Measurements from ENCODE around the gene TIMP3. TPM values are rescaled to one million over a fixed set of nuclear protein-coding genes. Genes with fewer than 3 reads are reported as not detected.

Gene TIMP3
- polyA plus RNA-seq, 3 donors = not detected

- Histone ChIP-seq H3K4me1 (ENCODE audit: control insufficient read depth in 1 of 2, insufficient read depth in 2 of 2, low read length in 2 of 2) (peaks cover 0 to 2% of the 10 kb centered on the region in 2 donors), H3K4me3 (replicated peaks in 1 of 3; ENCODE audit: low read depth in 2 of 3, low read length in 3 of 3) (no peak overlapping the region), H3K4me2 (replicated peaks; ENCODE audit: extremely low read depth, low read length, poor library complexity, severe bottlenecking) (no peak overlapping the region), H3K36me3 (replicated peaks in 1 of 2; ENCODE audit: control insufficient read depth in 1 of 2, insufficient read depth in 2 of 2, low read length in 2 of 2) (no peaks in the 10 kb centered on the region), H2AFZ (ENCODE audit: insufficient read depth, low read depth, low read length, poor library complexity, severe bottlenecking) (no peak overlapping the region), H3K9me3 (replicated peaks in 1 of 2; ENCODE audit: control insufficient read depth in 1 of 2, insufficient read depth in 1 of 2, low read length in 2 of 2) (no peaks in the 10 kb centered on the region), H3K79me2 (ENCODE audit: insufficient read depth, low read length) (no peaks in the 10 kb centered on the region), H3K27ac (ENCODE audit: low read depth in 1 of 2, low read length in 2 of 2) (no peak overlapping the region), H3K9ac (ENCODE audit: insufficient read depth, low read length, poor library complexity, severe bottlenecking) (no peak overlapping the region), H4K20me1 (ENCODE audit: insufficient read depth, low read length) (no peaks in the 10 kb centered on the region), H3K27me3 (ENCODE audit: control insufficient read depth in 2 of 2, insufficient read depth in 2 of 2, low read length in 2 of 2) (peaks cover 3 to 19% of the 10 kb centered on the region in 2 donors)
- no peak for DNase-seq
- Mint-ChIP-seq H3K4me3 (no peak overlapping the region), H3K27me3 (ENCODE audit: low read depth in 3 of 3) (peaks cover 18 to 27% (median 26%) of the 10 kb centered on the region in 3 donors), H3K4me1 (peaks cover 13% of the 10 kb centered on the region), H3K27ac (no peak overlapping the region), H3K36me3 (no peaks in the 10 kb centered on the region), H3K9me3 (peaks cover 0 to 1% (median 0%) of the 10 kb centered on the region in 7 donors)
- no CpG with 5 or more reads among the region's 1 CpG for WGBS (ENCODE audit: insufficient coverage)
- TF ChIP-seq, protein P1, sequence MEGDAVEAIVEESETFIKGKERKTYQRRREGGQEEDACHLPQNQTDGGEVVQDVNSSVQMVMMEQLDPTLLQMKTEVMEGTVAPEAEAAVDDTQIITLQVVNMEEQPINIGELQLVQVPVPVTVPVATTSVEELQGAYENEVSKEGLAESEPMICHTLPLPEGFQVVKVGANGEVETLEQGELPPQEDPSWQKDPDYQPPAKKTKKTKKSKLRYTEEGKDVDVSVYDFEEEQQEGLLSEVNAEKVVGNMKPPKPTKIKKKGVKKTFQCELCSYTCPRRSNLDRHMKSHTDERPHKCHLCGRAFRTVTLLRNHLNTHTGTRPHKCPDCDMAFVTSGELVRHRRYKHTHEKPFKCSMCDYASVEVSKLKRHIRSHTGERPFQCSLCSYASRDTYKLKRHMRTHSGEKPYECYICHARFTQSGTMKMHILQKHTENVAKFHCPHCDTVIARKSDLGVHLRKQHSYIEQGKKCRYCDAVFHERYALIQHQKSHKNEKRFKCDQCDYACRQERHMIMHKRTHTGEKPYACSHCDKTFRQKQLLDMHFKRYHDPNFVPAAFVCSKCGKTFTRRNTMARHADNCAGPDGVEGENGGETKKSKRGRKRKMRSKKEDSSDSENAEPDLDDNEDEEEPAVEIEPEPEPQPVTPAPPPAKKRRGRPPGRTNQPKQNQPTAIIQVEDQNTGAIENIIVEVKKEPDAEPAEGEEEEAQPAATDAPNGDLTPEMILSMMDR (IDR thresholded peaks at IDR 0.05) = no peak
- intact Hi-C loops (cut with micrococcal nuclease) = no loop called here
These were observed 78.0 kb downstream of the TIMP3 start for GRCh38 chr22:32879550-32879949.

- H2AFZ ChIP-seq (ENCODE audit: insufficient read depth, low read depth, low read length, poor library complexity, severe bottlenecking) = no peak overlapping the region
- H3K9me3 ChIP-seq (replicated peaks in 1 of 2; ENCODE audit: control insufficient read depth in 1 of 2, insufficient read depth in 1 of 2, low read length in 2 of 2) = no peaks in the 10 kb centered on the region
- Mint-ChIP-seq H3K9me3 (peaks cover 0 to 1% (median 0%) of the 10 kb centered on the region in 7 donors), H3K36me3 (no peaks in the 10 kb centered on the region), H3K27ac (no peak overlapping the region), H3K4me1 (peaks cover 13% of the 10 kb centered on the region), H3K4me3 (no peak overlapping the region), H3K27me3 (ENCODE audit: low read depth in 3 of 3) (peaks cover 18 to 27% (median 26%) of the 10 kb centered on the region in 3 donors)
- H3K27me3 ChIP-seq (ENCODE audit: control insufficient read depth in 2 of 2, insufficient read depth in 2 of 2, low read length in 2 of 2) = peaks cover 3 to 19% of the 10 kb centered on the region in 2 donors
- no peaks in the 10 kb centered on the region for H4K20me1 ChIP-seq (ENCODE audit: insufficient read depth, low read length)
- no peak overlapping the region for H3K27ac ChIP-seq (ENCODE audit: low read depth in 1 of 2, low read length in 2 of 2)
- no peaks in the 10 kb centered on the region for H3K36me3 ChIP-seq (replicated peaks in 1 of 2; ENCODE audit: control insufficient read depth in 1 of 2, insufficient read depth in 2 of 2, low read length in 2 of 2)
- H3K4me3 ChIP-seq (replicated peaks in 1 of 3; ENCODE audit: low read depth in 2 of 3, low read length in 3 of 3) = no peak overlapping the region
- no peak overlapping the region for H3K9ac ChIP-seq (ENCODE audit: insufficient read depth, low read length, poor library complexity, severe bottlenecking)
- TF ChIP-seq, protein P1 (IDR thresholded peaks at IDR 0.05) = no peak
- 80% methylated on average over 1 of the region's 2 CpGs for WGBS (ENCODE audit: insufficient coverage)
- intact Hi-C loops (cut with micrococcal nuclease) = no loop called here
- H3K79me2 ChIP-seq (ENCODE audit: insufficient read depth, low read length) = no peaks in the 10 kb centered on the region
- peaks cover 0 to 2% of the 10 kb centered on the region in 2 donors for H3K4me1 ChIP-seq (ENCODE audit: control insufficient read depth in 1 of 2, insufficient read depth in 2 of 2, low read length in 2 of 2)
- DNase-seq = no peak
- H3K4me2 ChIP-seq (replicated peaks; ENCODE audit: extremely low read depth, low read length, poor library complexity, severe bottlenecking) = no peak overlapping the region
These were observed 78.6 kb downstream of the TIMP3 start for GRCh38 chr22:32880061-32880460.
